Activated CD4-positive, alpha-beta memory T cell treated with anti-CD3 and anti-CD28 coated beads, Interleukin-2, amount 10 ng/mL, durations not matched to agents 7 days and 5 days (primary cell): ENCODE measurements around the gene RAD51B. TPM values are rescaled to one million over a fixed set of nuclear protein-coding genes. Genes with fewer than 3 reads are reported as not detected.
A peak's percentile ranks its signal among the peaks of the same experiment; 100 is the strongest.

Experiments used
- CTCF ChIA-PET: fragments of 350-600 bp; sonication (Branson Sonifier 250); formaldehyde crosslinking; loops from one replicate; lab custom pipeline; 2021; ENCODE audit warnings: antibody characterized with exemption, inconsistent platforms; lab: Charles Lee
- POLR2A ChIA-PET: fragments of 350-600 bp; sonication (Branson Sonifier 250); formaldehyde crosslinking; loops from one replicate; lab custom pipeline; 2021; ENCODE audit warnings: antibody characterized with exemption; lab: Charles Lee
- DNase-seq: peaks from one replicate; pipeline ENCODE4 v3.0.0-alpha.2; 2020
- H3K27ac Mint-ChIP-seq: one replicate; pipeline ENCODE4 v1.8.0; 2021; ENCODE audit warnings: mild to moderate bottlenecking, mixed read lengths
- H3K27me3 Mint-ChIP-seq: one replicate; pipeline ENCODE4 v1.8.0; 2021; ENCODE audit warnings: mixed read lengths
- H3K36me3 Mint-ChIP-seq: one replicate; pipeline ENCODE4 v1.8.0; 2021; ENCODE audit warnings: low read depth, mixed read lengths
- H3K4me1 Mint-ChIP-seq: one replicate; pipeline ENCODE4 v1.8.0; 2021; ENCODE audit warnings: mixed read lengths
- H3K4me3 Mint-ChIP-seq: one replicate; pipeline ENCODE4 v1.8.0; 2021; ENCODE audit warnings: mild to moderate bottlenecking, mixed read lengths
- H3K9me3 Mint-ChIP-seq: one replicate; pipeline ENCODE4 v1.8.0; 2021; ENCODE audit warnings: mixed read lengths
- total RNA-seq, 2 experiments: library from RNA; stranded (reverse); gene quantifications; one replicate each; pipeline ENCODE4 v1.2.3, GENCODE V29; 2021

Gene RAD51B
- total RNA-seq, 2 experiments from 2014 or later = 33.1 to 40.8 TPM

DNA sequence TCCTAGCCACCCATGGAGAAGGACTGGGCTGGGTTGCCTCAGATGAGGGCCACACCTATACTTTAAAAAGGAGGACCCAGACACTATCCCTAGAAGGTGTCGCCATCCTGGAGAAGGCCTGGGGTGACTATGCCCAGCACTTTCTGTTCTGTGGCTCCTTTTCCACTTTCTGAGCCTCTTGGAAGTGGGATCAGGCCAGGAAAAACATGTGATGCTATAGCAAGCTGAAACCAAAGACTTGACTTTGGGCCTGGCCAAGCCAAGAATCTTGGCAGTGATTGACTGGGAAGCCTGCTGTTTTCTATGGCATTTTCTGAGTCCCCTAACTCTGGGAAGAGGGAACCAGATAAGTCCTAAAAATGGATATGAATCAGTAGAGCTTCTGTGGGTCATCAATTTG lies 641.0 kb downstream of the RAD51B start:
- Mint-ChIP-seq H3K27me3 (no peaks in the 10 kb centered on the region), H3K9me3 (no peaks in the 10 kb centered on the region), H3K4me1 (no peaks in the 10 kb centered on the region), H3K4me3 (no peak overlapping the region), H3K36me3 (no peaks in the 10 kb centered on the region), H3K27ac (no peak overlapping the region)
- DNase-seq = no peak
- CTCF ChIA-PET = interaction anchor here (0.6 kb wide), 1 partner anchor 209 kb away, joined by 3 read pairs; no protein-coding TSS in a partner anchor
- POLR2A ChIA-PET = no interaction called here

- Mint-ChIP-seq H3K9me3 (no peaks in the 10 kb centered on the region), H3K27me3 (no peaks in the 10 kb centered on the region), H3K36me3 (no peaks in the 10 kb centered on the region), H3K4me1 (no peaks in the 10 kb centered on the region), H3K4me3 (no peak overlapping the region), H3K27ac (no peak overlapping the region)
- no peak for DNase-seq
- CTCF ChIA-PET = interaction anchor here (0.6 to 0.7 kb wide), 2 partner anchors 176 to 210 kb away, joined by 3 read pairs; no protein-coding TSS in a partner anchor
- POLR2A ChIA-PET = interaction anchor here (0.7 kb wide), 1 partner anchor 214 kb away, joined by 3 read pairs; no protein-coding TSS in a partner anchor
Measured at GRCh38 chr14:68461086-68461485, 641.5 kb downstream of the RAD51B start.

DNA sequence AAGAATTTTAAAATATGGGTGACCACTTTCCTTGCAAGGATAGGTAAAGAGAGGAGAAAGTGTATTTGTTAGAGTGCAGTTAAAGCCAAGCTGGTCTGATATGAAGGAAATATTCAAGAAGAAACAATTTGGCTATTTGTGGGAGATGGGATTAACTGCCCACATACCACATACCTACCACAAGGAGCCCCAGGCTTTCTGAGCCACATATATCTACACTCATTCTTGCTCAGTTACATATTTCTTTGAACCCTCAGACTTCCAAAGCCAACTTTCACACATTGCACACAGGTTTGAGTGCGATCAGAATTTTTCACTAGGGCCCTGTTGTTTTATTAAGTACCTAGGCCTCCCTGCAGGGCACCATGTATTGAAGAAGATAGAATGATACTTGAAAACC lies 643.1 kb downstream of the RAD51B start:
- Mint-ChIP-seq H3K36me3 (no peaks in the 10 kb centered on the region), H3K4me3 (no peak overlapping the region), H3K9me3 (no peaks in the 10 kb centered on the region), H3K4me1 (no peaks in the 10 kb centered on the region), H3K27ac (no peak overlapping the region), H3K27me3 (no peaks in the 10 kb centered on the region)
- no peak for DNase-seq
- POLR2A ChIA-PET = interaction anchor here (0.5 kb wide), 1 partner anchor 478 kb away, joined by 3 read pairs; no protein-coding TSS in a partner anchor
- CTCF ChIA-PET = no interaction called here

DNA sequence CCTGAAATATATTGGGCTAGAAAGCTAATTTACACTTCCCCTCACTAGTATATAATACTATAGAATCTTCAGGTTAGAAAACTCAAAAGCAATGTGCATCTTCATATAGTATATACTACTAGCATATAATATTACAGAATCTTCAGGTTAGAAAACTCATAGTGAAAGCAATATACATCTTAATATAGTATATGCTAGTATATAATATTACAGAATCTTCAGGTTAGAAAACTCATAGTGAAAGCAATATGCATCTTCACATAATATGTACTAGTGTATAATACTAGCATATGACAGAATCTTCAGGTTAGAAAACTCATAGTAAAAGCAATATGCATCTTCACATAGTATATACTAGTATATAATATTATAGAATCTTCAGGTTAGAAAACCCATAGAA lies 643.7 kb downstream of the RAD51B start:
- no peak for DNase-seq

DNA sequence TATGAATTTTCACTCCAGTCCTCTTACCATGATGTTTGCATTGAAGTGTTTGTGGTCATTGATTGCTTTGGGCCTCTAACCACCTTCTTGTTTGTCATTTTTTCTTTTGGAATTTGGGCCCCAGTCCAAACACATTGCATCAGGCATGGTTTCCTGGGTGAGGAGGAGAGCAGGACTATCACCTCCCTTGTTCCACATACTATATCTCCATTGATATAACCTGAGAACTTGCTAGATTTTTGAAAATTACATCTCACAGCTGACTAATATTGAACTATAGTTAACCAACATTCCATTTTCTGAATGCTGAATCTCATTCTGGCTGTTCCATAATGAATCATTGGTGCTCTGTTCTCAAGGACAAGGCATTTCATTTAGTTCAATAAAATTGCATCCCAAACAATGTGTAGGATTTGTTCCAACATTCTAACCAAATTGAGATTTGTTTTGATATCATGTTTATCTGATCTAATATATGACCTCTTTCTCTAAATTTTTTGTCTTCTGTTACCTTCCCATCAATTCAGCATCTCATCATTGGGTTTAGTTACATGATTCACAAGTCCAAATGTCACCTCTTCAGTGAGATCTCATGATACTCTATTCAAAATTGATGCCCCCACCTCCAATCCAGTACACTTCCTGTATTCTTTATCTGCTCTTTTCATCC lies 644.3 kb downstream of the RAD51B start:
- ChIA-PET POLR2A (no interaction called here), CTCF (no interaction called here)
- H3K4me1 Mint-ChIP-seq = peaks cover 8% of the 10 kb centered on the region
- DNase-seq = no peak
- no peak overlapping the region for H3K27ac Mint-ChIP-seq
- H3K27me3 Mint-ChIP-seq = no peaks in the 10 kb centered on the region
- no peak overlapping the region for H3K4me3 Mint-ChIP-seq
- H3K9me3 Mint-ChIP-seq = no peaks in the 10 kb centered on the region
- H3K36me3 Mint-ChIP-seq = no peaks in the 10 kb centered on the region

More for the DNA sequence above, 643.7 kb downstream of the RAD51B start:
- Mint-ChIP-seq H3K4me1 (peaks cover 2% of the 10 kb centered on the region), H3K27ac (no peak overlapping the region), H3K4me3 (no peak overlapping the region), H3K9me3 (no peaks in the 10 kb centered on the region), H3K27me3 (no peaks in the 10 kb centered on the region), H3K36me3 (no peaks in the 10 kb centered on the region)
- CTCF ChIA-PET = no interaction called here
- POLR2A ChIA-PET = no interaction called here

- POLR2A ChIA-PET = no interaction called here
- peaks cover 13% of the 10 kb centered on the region for H3K4me1 Mint-ChIP-seq
Measured at GRCh38 chr14:68464711-68465110, 645.1 kb downstream of the RAD51B start.

GRCh38 chr14:68466491-68466977 lies 647.0 kb downstream of the RAD51B start:
- Mint-ChIP-seq H3K4me1 (peaks cover 13% of the 10 kb centered on the region), H3K36me3 (no peaks in the 10 kb centered on the region), H3K27me3 (no peaks in the 10 kb centered on the region), H3K9me3 (no peaks in the 10 kb centered on the region), H3K4me3 (no peak overlapping the region), H3K27ac (no peak overlapping the region)
- CTCF ChIA-PET = no interaction called here
- no peak for DNase-seq
- POLR2A ChIA-PET = no interaction called here

More at GRCh38 chr14:68464711-68465110, 645.1 kb downstream of the RAD51B start:
- Mint-ChIP-seq H3K36me3 (no peaks in the 10 kb centered on the region), H3K27me3 (no peaks in the 10 kb centered on the region), H3K27ac (no peak overlapping the region), H3K9me3 (no peaks in the 10 kb centered on the region), H3K4me3 (no peak overlapping the region)
- no peak for DNase-seq
- CTCF ChIA-PET = no interaction called here

DNA sequence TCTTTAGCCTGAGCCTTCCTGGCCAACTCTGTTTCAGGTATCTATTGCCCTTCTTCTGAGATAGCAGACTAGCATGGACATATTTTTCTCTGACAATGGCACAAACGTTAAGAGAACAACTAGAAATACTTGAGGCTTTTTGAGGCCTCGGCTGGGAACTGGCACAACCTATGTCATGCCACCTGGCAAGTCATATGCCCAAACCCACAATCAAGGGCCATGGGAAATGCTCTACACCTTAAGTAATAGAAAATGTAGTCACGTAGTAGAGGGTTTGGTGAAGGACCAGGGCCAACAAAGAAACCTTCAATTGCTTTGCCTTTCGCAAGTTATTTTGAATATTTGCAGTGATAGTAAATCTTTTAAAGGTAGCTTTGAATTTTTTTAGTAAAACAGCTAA lies 647.8 kb downstream of the RAD51B start:
- Mint-ChIP-seq H3K9me3 (no peaks in the 10 kb centered on the region), H3K27ac (no peak overlapping the region)

DNA sequence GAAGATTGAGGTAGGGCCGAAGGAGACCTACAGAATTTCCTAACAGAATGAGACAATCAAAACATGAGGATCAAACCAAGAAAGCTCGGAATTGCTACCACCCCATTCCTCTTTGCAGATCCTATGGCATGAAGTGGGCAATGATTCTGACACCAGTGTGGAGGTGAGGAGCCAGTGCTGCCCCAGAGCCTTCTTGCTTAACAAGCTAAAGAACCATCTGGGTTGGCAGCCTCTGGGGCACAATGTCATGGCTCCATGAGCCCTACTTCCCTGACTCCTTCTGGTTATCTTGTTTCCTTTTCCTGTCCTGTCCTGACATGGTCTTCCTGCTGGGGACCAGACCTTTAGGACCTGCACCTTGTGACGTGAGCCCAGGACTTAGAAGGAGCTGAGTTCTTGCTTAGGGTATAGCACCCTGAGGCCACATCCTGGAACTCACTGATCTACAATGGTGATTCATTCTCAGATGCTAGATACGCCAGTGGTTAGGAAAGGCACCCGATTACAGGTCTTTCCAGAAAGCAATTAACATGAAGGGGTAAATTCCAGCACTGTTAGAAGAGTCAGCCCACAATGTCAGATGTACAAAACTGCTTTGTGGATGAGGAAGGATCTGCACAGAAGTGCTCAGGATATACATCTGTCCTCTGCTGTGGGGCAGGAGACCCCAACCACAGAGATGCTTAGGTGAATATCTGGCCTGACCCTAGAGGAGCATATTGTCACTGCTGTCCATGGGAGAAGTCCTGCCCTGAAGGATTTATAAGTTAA lies 649.0 kb downstream of the RAD51B start:
- CTCF ChIA-PET = interaction anchor here (0.8 kb wide), 1 partner anchor 320 kb away, joined by 4 read pairs; no protein-coding TSS in a partner anchor
- POLR2A ChIA-PET = interaction anchor here (1.0 to 1.5 kb wide), 3 partner anchors 15 to 320 kb away, joined by 3 to 5 read pairs (median 5); no protein-coding TSS in a partner anchor
- Mint-ChIP-seq H3K27ac (peak overlapping the region; percentile 27), H3K36me3 (no peaks in the 10 kb centered on the region), H3K4me1 (peaks cover 13% of the 10 kb centered on the region), H3K9me3 (no peaks in the 10 kb centered on the region), H3K4me3 (no peak overlapping the region), H3K27me3 (no peaks in the 10 kb centered on the region)
- peak; percentile 47 for DNase-seq

More for the DNA sequence above, 647.8 kb downstream of the RAD51B start:
- Mint-ChIP-seq H3K4me1 (peaks cover 13% of the 10 kb centered on the region), H3K4me3 (no peak overlapping the region), H3K27me3 (no peaks in the 10 kb centered on the region), H3K36me3 (no peaks in the 10 kb centered on the region)
- POLR2A ChIA-PET = no interaction called here
- DNase-seq = no peak
- CTCF ChIA-PET = no interaction called here

- no peak overlapping the region for H3K4me3 Mint-ChIP-seq
- POLR2A ChIA-PET = interaction anchor here (1.0 to 1.5 kb wide), 3 partner anchors 15 to 320 kb away, joined by 3 to 5 read pairs (median 5); no protein-coding TSS in a partner anchor
Measured at GRCh38 chr14:68469208-68469713, 649.7 kb downstream of the RAD51B start.

GRCh38 chr14:68470361-68470760 lies 650.8 kb downstream of the RAD51B start:
- Mint-ChIP-seq H3K36me3 (no peaks in the 10 kb centered on the region), H3K4me1 (peaks cover 13% of the 10 kb centered on the region), H3K4me3 (no peak overlapping the region), H3K9me3 (no peaks in the 10 kb centered on the region), H3K27ac (no peak overlapping the region), H3K27me3 (no peaks in the 10 kb centered on the region)
- ChIA-PET POLR2A (no interaction called here), CTCF (interaction anchor here (1.6 kb wide), 1 partner anchor 319 kb away, joined by 3 read pairs; no protein-coding TSS in a partner anchor)
- no peak for DNase-seq

More at GRCh38 chr14:68469208-68469713, 649.7 kb downstream of the RAD51B start:
- H3K9me3 Mint-ChIP-seq = no peaks in the 10 kb centered on the region
- H3K27me3 Mint-ChIP-seq = no peaks in the 10 kb centered on the region
- CTCF ChIA-PET = interaction anchor here (0.8 kb wide), 1 partner anchor 319 kb away, joined by 4 read pairs; no protein-coding TSS in a partner anchor
- no peaks in the 10 kb centered on the region for H3K36me3 Mint-ChIP-seq
- no peak for DNase-seq
- H3K27ac Mint-ChIP-seq = no peak overlapping the region
- peaks cover 13% of the 10 kb centered on the region for H3K4me1 Mint-ChIP-seq

DNA sequence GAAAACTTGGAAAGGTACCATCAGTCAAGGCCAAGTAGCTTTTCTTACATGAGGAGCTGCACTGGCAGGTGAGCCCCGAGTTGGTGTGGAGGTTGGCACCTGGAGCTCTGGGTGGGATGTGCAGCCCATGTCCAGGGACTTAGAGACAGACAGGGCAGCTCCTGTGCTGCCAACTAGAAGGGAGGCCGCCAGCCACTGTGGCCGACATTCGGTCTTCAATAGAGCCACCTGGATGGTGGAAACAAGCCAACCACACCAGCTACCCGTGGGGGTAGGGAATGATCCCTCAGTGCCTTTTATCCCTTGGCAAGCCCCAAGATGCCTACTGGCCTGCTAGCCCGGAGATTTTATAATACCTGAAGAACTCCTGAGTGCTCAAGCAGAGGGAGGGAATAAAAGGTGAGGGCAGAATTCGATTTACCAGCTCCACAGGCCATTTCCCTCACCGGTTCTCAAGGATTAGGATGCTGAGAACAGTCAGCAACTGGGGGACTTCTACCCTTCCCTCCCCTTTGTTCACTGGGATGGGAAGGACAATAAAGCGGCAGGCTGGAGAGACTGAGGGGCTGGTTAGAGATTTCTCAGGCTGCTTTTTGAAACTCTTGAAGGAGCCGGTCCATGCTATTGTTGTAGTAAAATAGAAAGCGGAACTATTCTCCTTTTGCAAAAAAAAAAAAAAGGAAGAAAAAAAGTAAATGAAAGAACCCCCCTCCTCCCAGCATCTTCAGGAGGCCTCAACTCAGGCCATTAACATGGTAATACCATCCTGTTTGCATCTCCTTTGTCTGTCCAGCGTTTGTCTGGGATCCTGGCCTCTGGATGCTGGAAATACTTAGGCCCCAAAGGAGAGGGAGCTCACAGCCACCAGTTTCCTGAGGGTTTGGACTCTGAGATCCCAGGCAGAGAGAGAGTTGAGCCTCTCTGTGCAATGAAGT lies 651.7 kb downstream of the RAD51B start:
- POLR2A ChIA-PET = no interaction called here
- Mint-ChIP-seq H3K27ac (no peak overlapping the region), H3K4me1 (peaks cover 13% of the 10 kb centered on the region), H3K27me3 (no peaks in the 10 kb centered on the region), H3K9me3 (no peaks in the 10 kb centered on the region), H3K4me3 (no peak overlapping the region), H3K36me3 (no peaks in the 10 kb centered on the region)
- no peak for DNase-seq
- CTCF ChIA-PET = interaction anchor here (1.6 kb wide), 1 partner anchor 318 kb away, joined by 3 read pairs; no protein-coding TSS in a partner anchor
